HS-27A (cell line): ENCODE results near the gene NEDD1.

Experiments used
- DNase-seq: peaks from one replicate; pipeline ENCODE4 v3.0.0-alpha.2; 2012; ENCODE audit warnings: low read depth, missing footprints

The NEDD1 gene, protein sequence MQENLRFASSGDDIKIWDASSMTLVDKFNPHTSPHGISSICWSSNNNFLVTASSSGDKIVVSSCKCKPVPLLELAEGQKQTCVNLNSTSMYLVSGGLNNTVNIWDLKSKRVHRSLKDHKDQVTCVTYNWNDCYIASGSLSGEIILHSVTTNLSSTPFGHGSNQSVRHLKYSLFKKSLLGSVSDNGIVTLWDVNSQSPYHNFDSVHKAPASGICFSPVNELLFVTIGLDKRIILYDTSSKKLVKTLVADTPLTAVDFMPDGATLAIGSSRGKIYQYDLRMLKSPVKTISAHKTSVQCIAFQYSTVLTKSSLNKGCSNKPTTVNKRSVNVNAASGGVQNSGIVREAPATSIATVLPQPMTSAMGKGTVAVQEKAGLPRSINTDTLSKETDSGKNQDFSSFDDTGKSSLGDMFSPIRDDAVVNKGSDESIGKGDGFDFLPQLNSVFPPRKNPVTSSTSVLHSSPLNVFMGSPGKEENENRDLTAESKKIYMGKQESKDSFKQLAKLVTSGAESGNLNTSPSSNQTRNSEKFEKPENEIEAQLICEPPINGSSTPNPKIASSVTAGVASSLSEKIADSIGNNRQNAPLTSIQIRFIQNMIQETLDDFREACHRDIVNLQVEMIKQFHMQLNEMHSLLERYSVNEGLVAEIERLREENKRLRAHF

GRCh38 chr12:96906849-96907670 is at the start of gene NEDD1:
Gene NEDD1 (plus strand): TSS chr12:96907257. CDS start chr12:96909760, 2,503 bp downstream.
- peak; percentile 66 for DNase-seq

- no peak for DNase-seq
Observed at GRCh38 chr12:96858162-96858561, 48.9 kb upstream of the NEDD1 start.

GRCh38 chr12:96861656-96862055 is 45.4 kb upstream of the NEDD1 start:
- DNase-seq = no peak

- no peak for DNase-seq
Observed at GRCh38 chr12:96862326-96862725, 44.7 kb upstream of the NEDD1 start.

- no peak for DNase-seq
Observed at GRCh38 chr12:96864335-96864734, 42.7 kb upstream of the NEDD1 start.

- DNase-seq = no peak
Observed at GRCh38 chr12:96866801-96867590, 40.1 kb upstream of the NEDD1 start.

- DNase-seq = no peak
Observed at GRCh38 chr12:96870946-96871345, 36.1 kb upstream of the NEDD1 start.

DNA sequence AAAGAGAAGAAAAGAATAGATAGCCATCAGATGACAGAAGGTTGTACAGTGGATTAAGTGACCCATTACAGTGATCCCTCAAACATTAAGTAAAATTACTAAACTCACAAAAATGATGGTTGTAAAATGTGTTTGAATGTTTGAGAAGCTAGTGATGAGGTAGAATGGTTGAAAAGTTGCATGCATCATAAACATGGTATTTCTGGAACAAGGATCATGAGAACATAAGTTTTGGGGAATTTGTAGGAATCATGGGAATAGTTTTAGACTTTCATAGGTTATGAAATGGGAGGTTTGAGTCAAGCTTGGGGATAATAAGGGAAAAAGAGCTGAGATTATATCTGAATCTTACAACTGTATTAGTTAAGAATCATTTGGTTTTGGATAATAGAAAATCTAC is 34.1 kb upstream of the NEDD1 start:
- no peak for DNase-seq

GRCh38 chr12:96874211-96874610 is 32.8 kb upstream of the NEDD1 start:
- DNase-seq = no peak

GRCh38 chr12:96876966-96877365 is 30.1 kb upstream of the NEDD1 start:
- DNase-seq = no peak

- DNase-seq = peak; percentile 80
Observed at GRCh38 chr12:96878704-96879103, 28.4 kb upstream of the NEDD1 start.

DNA sequence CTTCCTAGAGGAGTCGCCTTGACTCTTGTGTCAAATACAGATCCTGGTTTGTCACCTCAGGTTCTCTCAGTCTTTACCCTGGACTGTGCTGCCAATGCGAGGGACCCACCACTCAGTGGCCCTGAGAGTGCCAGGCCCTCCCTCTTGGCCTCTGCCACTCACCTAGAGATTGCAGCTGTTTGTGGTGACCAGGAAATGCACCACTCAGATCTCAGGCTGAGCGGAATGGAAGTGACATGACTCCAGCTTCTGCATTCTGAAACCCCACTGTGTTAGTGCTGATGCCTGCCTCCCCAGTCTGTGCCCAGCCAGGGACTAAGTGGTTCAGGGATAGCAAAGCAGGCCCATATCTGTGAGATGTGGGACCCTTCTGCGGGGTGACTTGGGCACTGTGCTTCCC is 27.8 kb upstream of the NEDD1 start:
- no peak for DNase-seq

GRCh38 chr12:96880220-96880619 is 26.8 kb upstream of the NEDD1 start:
- DNase-seq = no peak

DNA sequence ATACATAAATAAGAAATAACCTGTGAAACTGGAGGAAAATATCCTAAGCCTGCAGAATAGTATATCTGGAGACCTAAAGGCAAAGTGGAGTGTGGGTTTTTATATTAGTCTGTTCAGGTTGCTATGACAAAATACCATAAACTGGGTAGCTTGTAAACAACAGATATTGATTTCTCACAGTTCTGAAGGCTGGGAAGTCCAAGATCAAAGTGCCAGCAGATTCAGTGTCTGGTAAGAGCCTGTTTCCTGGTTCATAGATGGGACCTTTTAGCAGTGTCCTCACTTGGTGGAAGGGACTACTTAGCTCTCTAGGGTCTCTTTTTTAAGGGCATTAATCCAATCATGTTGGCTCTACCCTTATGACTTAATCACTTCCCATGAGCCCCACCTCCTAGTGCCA is 25.4 kb upstream of the NEDD1 start:
- DNase-seq = no peak

GRCh38 chr12:96882862-96883261 is 24.2 kb upstream of the NEDD1 start:
- DNase-seq = no peak

DNA sequence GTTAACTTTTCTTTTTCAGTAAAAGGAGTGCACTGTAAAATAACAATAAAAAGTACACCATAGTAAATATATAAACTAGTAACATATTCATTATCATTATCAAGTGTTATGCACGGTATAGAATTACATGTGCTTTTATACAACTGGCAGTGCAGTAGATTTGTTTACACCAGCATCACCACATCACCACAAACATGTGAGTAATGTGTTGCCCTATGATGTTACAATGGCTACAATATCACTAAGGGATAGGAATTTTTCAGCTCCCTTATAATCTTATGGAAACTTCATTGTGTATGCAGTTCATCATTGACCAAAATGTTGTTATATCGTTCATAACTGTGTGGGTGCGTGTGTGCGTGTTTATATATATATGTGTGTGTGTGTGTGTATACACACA is 23.5 kb upstream of the NEDD1 start:
- no peak for DNase-seq

DNA sequence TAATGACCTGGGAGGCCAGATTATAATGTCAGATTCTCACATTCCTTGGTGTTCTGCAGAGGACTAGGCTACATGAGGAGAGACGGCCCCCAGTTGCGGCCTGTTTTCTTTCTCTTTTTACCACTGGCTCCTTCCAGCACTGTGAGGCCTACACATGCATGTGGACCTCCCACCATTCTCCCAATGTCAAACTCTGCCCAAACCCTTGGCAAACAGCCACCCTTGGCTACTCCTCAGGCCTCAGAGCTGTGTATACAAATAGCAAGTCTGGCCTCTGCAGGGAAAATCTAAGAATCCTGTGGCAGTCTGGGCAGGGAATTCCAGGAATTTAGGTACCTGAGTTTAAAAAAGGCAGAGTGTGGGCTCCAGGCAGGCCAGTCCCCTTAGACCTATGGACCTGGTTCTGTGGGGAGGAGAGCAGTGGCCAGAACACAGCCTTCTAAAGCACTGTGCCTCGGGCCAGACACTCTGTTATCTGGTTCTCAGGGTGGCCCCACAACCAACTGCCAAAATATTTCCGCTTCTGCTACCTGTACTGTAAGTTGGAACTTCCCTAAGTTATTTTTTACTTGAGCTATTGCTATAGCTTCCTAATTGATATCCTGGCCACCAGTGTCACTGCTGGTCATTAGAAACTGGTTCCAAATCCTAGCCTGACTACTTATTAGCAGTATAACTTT is 19.9 kb upstream of the NEDD1 start:
- no peak for DNase-seq

DNA sequence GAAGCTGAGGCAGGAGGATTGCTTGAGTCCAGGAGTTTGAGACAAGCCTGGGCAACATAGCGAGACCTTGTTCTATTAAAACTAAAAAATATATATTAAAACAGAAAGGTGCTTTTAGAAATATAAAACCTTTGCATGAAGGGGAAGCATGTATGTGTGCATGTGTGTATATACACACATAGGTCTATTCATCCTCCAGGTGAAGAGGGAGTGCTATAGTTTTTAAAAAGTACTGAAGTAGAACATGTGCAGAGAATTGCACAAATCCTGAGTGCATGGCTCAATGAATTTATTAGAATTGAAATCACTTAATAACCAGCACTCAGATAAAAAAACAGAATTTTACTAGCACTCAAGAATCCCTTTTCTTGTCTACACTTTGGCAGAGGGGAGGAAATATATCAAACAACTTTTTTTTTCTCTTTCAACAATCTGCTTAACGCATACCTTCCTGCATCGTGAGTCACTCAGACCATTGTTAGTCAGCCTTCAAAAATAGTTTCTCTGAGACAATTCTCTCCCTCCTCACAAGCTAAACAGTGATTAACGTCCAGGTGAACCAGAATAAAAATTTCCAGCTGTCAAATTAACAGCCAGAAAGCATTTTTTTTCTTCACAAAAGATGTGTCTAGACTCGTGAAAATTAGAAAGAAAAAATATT is 17.7 kb upstream of the NEDD1 start:
- DNase-seq = no peak

GRCh38 chr12:96890331-96890730 is 16.7 kb upstream of the NEDD1 start:
- DNase-seq = no peak

- DNase-seq = no peak
Observed at GRCh38 chr12:96892104-96892503, 15.0 kb upstream of the NEDD1 start.

DNA sequence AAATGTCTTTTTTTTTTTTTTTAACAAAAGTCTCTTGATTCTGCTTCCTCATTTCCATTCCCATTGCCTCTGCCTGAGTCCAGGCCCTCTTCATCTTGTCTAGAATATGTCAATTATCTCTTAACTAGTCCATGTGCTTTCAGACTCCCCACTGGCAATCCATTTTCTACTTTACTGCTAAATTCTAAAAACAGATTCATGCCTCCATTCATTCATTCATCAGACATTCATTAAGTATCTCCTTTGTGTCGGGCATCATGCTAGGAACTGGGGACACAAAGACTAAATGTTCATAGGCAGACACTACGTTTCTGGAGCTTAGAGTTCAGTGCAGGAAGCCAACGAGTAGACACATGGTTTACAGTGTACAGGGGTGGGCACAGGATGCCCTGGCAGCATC is 9.6 kb upstream of the NEDD1 start:
- DNase-seq = no peak
